ENCODE data around the gene TFB2M. TPM values are rescaled to one million over a fixed set of nuclear protein-coding genes. Genes with fewer than 3 reads are reported as not detected.
"Not testable (repeated sequence)": the region's sequence is repeated elsewhere in the genome, so short reads cannot be mapped to it uniquely, and the experiment has no call there.

Gene TFB2M
- total and polyA plus RNA-seq, 8 donors: 4.7 to 34.8 (median 10.9) TPM

DNA sequence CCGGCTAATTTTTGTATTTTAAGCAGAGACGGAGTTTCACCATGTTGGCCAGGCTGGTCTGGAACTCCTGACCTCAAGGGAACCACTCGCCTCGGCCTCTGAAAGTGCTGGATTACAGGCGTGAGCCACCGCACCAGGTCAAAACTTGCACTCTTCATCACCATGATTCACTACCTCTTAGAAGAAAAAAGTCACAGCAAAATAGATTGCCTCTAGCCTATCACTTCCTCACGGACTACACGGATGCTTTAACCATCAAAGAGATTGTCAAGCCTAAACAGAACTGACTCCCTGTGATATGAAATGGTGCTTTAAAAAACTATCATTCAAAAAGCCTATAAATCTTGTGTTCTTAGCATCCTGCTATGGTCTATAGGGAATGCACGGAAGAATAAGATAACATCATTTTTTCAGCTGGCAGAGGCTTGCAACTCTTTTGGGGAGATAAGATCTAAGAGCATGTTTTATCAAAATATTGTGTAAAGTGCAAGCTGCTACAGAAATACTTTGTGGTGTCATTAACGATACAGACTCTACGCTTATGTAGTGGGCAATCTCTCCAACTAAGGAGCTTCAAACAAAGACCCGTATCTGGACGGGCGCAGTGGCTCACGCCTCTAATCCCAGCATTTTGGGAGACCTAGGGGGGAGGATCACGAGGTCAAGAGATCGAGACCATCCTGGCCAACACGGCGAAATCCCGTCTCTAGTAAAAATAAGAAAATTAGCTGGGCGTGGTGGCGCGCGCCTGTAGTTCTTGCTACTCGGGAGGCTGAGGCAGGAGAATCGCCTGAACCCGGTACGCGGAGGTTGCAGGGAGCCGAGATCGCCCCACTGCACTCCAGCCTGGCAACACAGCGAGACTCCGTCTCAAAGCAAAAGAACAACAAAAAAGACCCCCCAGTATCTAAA lies 966 bp downstream of the TFB2M start:
- H3K27me3 ChIP-seq: no peaks in the 10 kb centered on the region
- WGBS, 5 donors: 19 to 37% (median 26%) methylated on average over 33 of the region's 33 CpGs
- TF ChIP-seq POLR2AphosphoS5 (IDR thresholded peaks at IDR 0.05): no peak
- TF ChIP-seq, protein P1, sequence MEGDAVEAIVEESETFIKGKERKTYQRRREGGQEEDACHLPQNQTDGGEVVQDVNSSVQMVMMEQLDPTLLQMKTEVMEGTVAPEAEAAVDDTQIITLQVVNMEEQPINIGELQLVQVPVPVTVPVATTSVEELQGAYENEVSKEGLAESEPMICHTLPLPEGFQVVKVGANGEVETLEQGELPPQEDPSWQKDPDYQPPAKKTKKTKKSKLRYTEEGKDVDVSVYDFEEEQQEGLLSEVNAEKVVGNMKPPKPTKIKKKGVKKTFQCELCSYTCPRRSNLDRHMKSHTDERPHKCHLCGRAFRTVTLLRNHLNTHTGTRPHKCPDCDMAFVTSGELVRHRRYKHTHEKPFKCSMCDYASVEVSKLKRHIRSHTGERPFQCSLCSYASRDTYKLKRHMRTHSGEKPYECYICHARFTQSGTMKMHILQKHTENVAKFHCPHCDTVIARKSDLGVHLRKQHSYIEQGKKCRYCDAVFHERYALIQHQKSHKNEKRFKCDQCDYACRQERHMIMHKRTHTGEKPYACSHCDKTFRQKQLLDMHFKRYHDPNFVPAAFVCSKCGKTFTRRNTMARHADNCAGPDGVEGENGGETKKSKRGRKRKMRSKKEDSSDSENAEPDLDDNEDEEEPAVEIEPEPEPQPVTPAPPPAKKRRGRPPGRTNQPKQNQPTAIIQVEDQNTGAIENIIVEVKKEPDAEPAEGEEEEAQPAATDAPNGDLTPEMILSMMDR (IDR thresholded peaks at IDR 0.05): no peak
- TF ChIP-seq POLR2A (IDR thresholded peaks at IDR 0.05): no peak
- TF ChIP-seq EP300 (IDR thresholded peaks at IDR 0.05): no peak
- H3K4me3 ChIP-seq: peak overlapping the region; percentile 69 to 98 (median 92)
- DNase-seq: peak in 1 of 2 donors; percentile 17
- H3K36me3 ChIP-seq: peaks cover 7 to 30% (median 24%) of the 10 kb centered on the region in 4 donors
- intact Hi-C loops (cut with DNase I; ENCODE audit: low total_unique reads): no loop called here
- no peaks in the 10 kb centered on the region for H3K9me3 ChIP-seq
- peak overlapping the region; percentile 84 to 99 (median 95) for H3K27ac ChIP-seq
- peaks cover 28 to 59% (median 46%) of the 10 kb centered on the region in 4 donors for H3K4me1 ChIP-seq

DNA sequence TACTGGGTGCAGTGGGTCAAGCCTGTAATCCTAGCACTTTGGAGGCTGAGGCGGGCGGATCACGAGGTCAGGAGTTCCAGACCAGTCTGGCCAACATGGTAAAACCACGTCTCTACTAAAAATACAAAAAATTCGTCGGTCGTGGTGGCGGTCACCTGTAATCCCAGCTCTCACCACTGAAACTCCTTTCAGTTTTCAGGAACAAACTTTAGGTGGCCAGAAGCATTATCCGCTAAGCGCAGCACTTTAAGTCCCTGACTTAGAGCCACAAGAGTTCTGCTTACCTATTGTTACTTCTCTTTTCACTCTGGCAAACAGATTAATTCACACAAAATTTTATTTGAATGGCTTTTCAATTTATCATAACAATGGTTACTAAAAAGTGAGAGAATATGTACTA lies 5.2 kb downstream of the TFB2M start:
- H3K27ac ChIP-seq; intact Hi-C loops (cut with DNase I; ENCODE audit: low total_unique reads); H3K9me3 ChIP-seq; H3K4me3 ChIP-seq; DNase-seq; H3K27me3 ChIP-seq: not testable (repeated sequence)
- Histone ChIP-seq H3K4me1 (peaks cover 13 to 30% (median 22%) of the 10 kb centered on the region in 4 donors), H3K36me3 (peaks cover 8 to 72% (median 64%) of the 10 kb centered on the region in 4 donors)
- 86 to 91% (median 88%) methylated on average over 10 of the region's 10 CpGs for WGBS, 5 donors

DNA sequence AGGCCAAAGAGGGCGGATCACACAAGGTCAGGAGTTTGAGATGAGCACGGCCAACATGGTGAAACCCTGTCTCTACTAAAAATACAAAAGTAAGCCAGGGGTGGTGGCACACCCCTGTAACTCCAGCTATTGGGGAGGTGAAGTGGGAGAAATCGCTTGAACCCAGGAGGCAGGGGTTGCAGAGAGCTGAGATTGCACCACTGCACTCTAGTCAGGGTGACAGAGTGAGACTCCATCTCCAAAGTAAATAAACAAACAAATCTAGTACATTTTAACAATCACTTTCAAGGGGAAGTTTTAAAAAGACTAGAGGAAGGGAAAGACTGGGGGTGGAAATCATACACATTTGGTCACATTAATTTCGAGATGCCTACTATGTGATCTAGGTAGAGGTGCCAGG lies 6.8 kb downstream of the TFB2M start:
- no peak for DNase-seq
- Histone ChIP-seq H3K36me3 (peaks cover 8 to 87% (median 79%) of the 10 kb centered on the region in 4 donors), H3K4me3 (no peak overlapping the region), H3K27me3 (no peaks in the 10 kb centered on the region), H3K4me1 (peaks cover 0 to 16% (median 10%) of the 10 kb centered on the region in 4 donors), H3K9me3 (no peaks in the 10 kb centered on the region), H3K27ac (no peak overlapping the region)
- 93 to 95% (median 94%) methylated on average over 4 of the region's 4 CpGs for WGBS, 5 donors
- TF ChIP-seq, protein P1 (IDR thresholded peaks at IDR 0.05): no peak
- intact Hi-C loops (cut with DNase I; ENCODE audit: low total_unique reads): no loop called here

DNA sequence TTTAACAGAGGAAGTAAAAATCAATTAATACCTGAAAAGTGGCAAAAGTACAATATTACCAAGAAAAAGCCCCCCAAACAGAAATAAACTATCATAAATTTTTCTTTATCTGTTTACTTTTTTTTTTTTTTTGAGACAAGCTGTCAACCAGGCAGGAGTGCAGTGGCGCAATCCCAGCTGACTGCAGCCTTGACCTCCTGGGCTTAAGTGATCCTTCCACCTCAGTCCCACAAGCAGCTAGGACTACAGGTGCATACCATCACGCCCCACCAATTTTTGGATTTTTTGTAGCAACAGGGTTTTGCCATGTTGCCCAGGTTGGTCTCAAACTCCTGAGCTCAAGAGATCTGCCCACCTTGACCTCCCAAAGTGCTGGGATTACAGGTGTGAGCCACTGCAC lies 8.0 kb downstream of the TFB2M start:
- WGBS, 5 donors: 92 to 100% (median 96%) methylated on average over 2 of the region's 2 CpGs
- Histone ChIP-seq H3K4me1 (peaks cover 0 to 7% (median 2%) of the 10 kb centered on the region in 4 donors), H3K4me3 (no peak overlapping the region), H3K36me3 (peaks cover 12 to 93% (median 87%) of the 10 kb centered on the region in 4 donors), H3K27me3 (no peaks in the 10 kb centered on the region), H3K27ac (no peak overlapping the region), H3K9me3 (no peaks in the 10 kb centered on the region)
- intact Hi-C loops (cut with DNase I; ENCODE audit: low total_unique reads): no loop called here
- no peak for DNase-seq
- TF ChIP-seq POLR2AphosphoS5 (IDR thresholded peaks at IDR 0.05): no peak

DNA sequence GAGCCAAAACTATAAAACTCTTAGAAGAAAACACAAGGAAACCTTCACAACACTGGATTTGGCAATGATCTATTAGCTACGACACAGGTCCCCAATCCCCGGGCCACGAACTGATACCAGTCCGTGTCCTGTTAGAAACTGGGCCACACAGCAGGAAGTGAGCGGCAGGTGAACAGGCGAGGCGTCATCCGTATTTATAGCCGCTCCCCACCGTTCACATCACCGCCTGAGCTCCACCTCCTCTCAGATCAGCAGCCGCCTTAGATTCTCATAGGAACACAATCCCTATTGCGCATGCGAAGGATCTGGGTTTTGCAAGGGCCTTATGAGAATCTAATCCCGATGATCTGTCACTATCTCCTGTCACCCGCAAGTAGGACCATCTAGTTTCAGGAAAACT lies 11.9 kb downstream of the TFB2M start:
- TF ChIP-seq EP300 (IDR thresholded peaks at IDR 0.05): no peak
- TF ChIP-seq POLR2AphosphoS5 (IDR thresholded peaks at IDR 0.05): no peak
- Histone ChIP-seq H3K36me3 (peaks cover 20 to 100% (median 97%) of the 10 kb centered on the region in 4 donors), H3K9me3 (no peaks in the 10 kb centered on the region), H3K27me3 (no peaks in the 10 kb centered on the region), H3K4me1 (no peaks in the 10 kb centered on the region), H3K27ac (no peak overlapping the region), H3K4me3 (no peak overlapping the region)
- DNase-seq: no peak
- WGBS, 5 donors: 89 to 96% (median 94%) methylated on average over 16 of the region's 16 CpGs
- intact Hi-C loops (cut with DNase I; ENCODE audit: low total_unique reads): no loop called here

DNA sequence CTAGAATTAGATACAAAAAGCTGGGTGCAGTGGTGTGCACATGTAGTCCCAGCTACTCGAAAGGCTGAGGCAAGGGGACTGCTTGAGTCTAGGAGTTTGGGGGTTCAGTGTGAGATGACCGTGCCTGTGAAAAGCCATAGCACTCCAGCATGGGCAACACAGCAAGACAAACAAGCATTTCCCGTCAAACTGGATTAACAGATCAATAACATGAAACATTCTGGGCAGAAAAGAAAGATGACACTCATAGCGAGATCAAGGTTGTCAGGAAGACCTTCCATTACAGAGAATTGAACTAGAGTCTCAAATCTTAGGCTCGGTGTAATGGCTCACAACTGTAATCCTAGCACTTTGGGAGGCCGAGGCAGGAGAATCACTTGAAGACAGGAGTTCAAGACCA lies 14.0 kb downstream of the TFB2M start:
- H3K9me3 ChIP-seq: no peaks in the 10 kb centered on the region
- WGBS, 5 donors: 79 to 94% (median 90%) methylated on average over 6 of the region's 6 CpGs
- H3K4me1 ChIP-seq: no peaks in the 10 kb centered on the region
- intact Hi-C loops (cut with DNase I; ENCODE audit: low total_unique reads): no loop called here
- TF ChIP-seq, protein P1 (IDR thresholded peaks at IDR 0.05): no peak
- TF ChIP-seq EP300 (IDR thresholded peaks at IDR 0.05) (no peak), POLR2A (IDR thresholded peaks at IDR 0.05) (no peak), POLR2AphosphoS5 (IDR thresholded peaks at IDR 0.05) (no peak)
- peaks cover 23 to 100% (median 100%) of the 10 kb centered on the region in 4 donors for H3K36me3 ChIP-seq
- H3K27ac ChIP-seq: no peak overlapping the region
- H3K27me3 ChIP-seq: no peaks in the 10 kb centered on the region
- DNase-seq: no peak
- H3K4me3 ChIP-seq: no peak overlapping the region

Measured in stomach (tissue), 9 donors.